ENCODE measurements around the gene MED13L.

Gene MED13L

GRCh38 chr12:116277467-116278278, at the start of gene MED13L:
MED13L (minus strand) TSS chr12:116277693; CDS start chr12:116277131, 562 bp downstream.
- peak within 1 kb of the TSS; percentile 93 for H3K27ac ChIP-seq (ENCODE audit: low read length)

GRCh38 chr12:116325336-116325664, 47.8 kb upstream of the MED13L start:
- ATAC-seq (ENCODE audit: insufficient read depth, low read depth) (peak; percentile 99), DNase-seq (peak; percentile 73)
- TF ChIP-seq CTCF (IDR thresholded peaks at IDR 0.05; ENCODE audit: borderline replicate concordance, extremely low read depth, low read length, poor library complexity, severe bottlenecking): no peak
- TF ChIP-seq EZH2 (IDR thresholded peaks at IDR 0.05; ENCODE audit: borderline replicate concordance, low read depth, low read length, severe bottlenecking): no peak
- Histone ChIP-seq H4K20me1 (ENCODE audit: insufficient read depth, low read length) (no peaks in the 10 kb centered on the region), H3K79me2 (ENCODE audit: insufficient read depth, low read length) (no peaks in the 10 kb centered on the region), H3K4me2 (ENCODE audit: insufficient read depth, low read length) (peak overlapping the region; percentile 45), H3K4me3 (ENCODE audit: low read depth in 1 of 2, low read length in 2 of 2) (no peak overlapping the region), H3K36me3 (ENCODE audit: insufficient read depth, low read length) (no peaks in the 10 kb centered on the region), H3K9me3 (ENCODE audit: insufficient read depth, low read length, severe bottlenecking) (no peaks in the 10 kb centered on the region), H3K27ac (ENCODE audit: low read length) (peak overlapping the region; percentile 84), H2AFZ (ENCODE audit: low read depth, low read length) (peak overlapping the region; percentile 44), H3K27me3 (ENCODE audit: insufficient read depth, low read length, poor library complexity) (no peaks in the 10 kb centered on the region), H3K9ac (ENCODE audit: low read depth, low read length) (peak overlapping the region; percentile 41), H3K4me1 (ENCODE audit: insufficient read depth, low read length) (peaks cover 17% of the 10 kb centered on the region)

More at GRCh38 chr12:116277467-116278278, at the start of gene MED13L:
- H3K79me2 ChIP-seq (ENCODE audit: insufficient read depth, low read length): peaks cover 44% of the 10 kb centered on the region
- peak; percentile 79 for ATAC-seq (ENCODE audit: insufficient read depth, low read depth)
- peak within 1 kb of the TSS; percentile 84 to 85 for H3K4me3 ChIP-seq (ENCODE audit: low read depth in 1 of 2, low read length in 2 of 2)
- H3K4me1 ChIP-seq (ENCODE audit: insufficient read depth, low read length): peaks cover 54% of the 10 kb centered on the region
- H2AFZ ChIP-seq (ENCODE audit: low read depth, low read length): peak within 1 kb of the TSS; percentile 80
- H3K9me3 ChIP-seq (ENCODE audit: insufficient read depth, low read length, severe bottlenecking): no peaks in the 10 kb centered on the region
- peak within 1 kb of the TSS; percentile 81 for H3K9ac ChIP-seq (ENCODE audit: low read depth, low read length)
- DNase-seq: peak; percentile 91
- peak; percentile 46 for TF ChIP-seq CTCF (IDR thresholded peaks at IDR 0.05; ENCODE audit: borderline replicate concordance, extremely low read depth, low read length, poor library complexity, severe bottlenecking)
- no peak for TF ChIP-seq EZH2 (IDR thresholded peaks at IDR 0.05; ENCODE audit: borderline replicate concordance, low read depth, low read length, severe bottlenecking)
- peaks cover 34% of the 10 kb centered on the region; the same call in 1 of the 2 replicates for H4K20me1 ChIP-seq (ENCODE audit: insufficient read depth, low read length)
- no peaks in the 10 kb centered on the region for H3K27me3 ChIP-seq (ENCODE audit: insufficient read depth, low read length, poor library complexity)
- peak within 1 kb of the TSS; percentile 78 for H3K4me2 ChIP-seq (ENCODE audit: insufficient read depth, low read length)
- H3K36me3 ChIP-seq (ENCODE audit: insufficient read depth, low read length): no peaks in the 10 kb centered on the region; the same call in 1 of the 2 replicates

GRCh38 chr12:116324654-116325335, 47.3 kb upstream of the MED13L start:
- Histone ChIP-seq H4K20me1 (ENCODE audit: insufficient read depth, low read length) (no peaks in the 10 kb centered on the region), H3K36me3 (ENCODE audit: insufficient read depth, low read length) (no peaks in the 10 kb centered on the region), H3K27me3 (ENCODE audit: insufficient read depth, low read length, poor library complexity) (no peaks in the 10 kb centered on the region), H3K9me3 (ENCODE audit: insufficient read depth, low read length, severe bottlenecking) (no peaks in the 10 kb centered on the region), H3K4me1 (ENCODE audit: insufficient read depth, low read length) (peaks cover 17% of the 10 kb centered on the region), H3K79me2 (ENCODE audit: insufficient read depth, low read length) (no peaks in the 10 kb centered on the region), H3K27ac (ENCODE audit: low read length) (peak overlapping the region; percentile 84), H3K4me3 (ENCODE audit: low read depth in 1 of 2, low read length in 2 of 2) (no peak overlapping the region), H2AFZ (ENCODE audit: low read depth, low read length) (peak overlapping the region; percentile 44), H3K9ac (ENCODE audit: low read depth, low read length) (peak overlapping the region; percentile 41), H3K4me2 (ENCODE audit: insufficient read depth, low read length) (peak overlapping the region; percentile 45)
- DNase-seq (no peak), ATAC-seq (ENCODE audit: insufficient read depth, low read depth) (peak; percentile 55)
- TF ChIP-seq EZH2 (IDR thresholded peaks at IDR 0.05; ENCODE audit: borderline replicate concordance, low read depth, low read length, severe bottlenecking): no peak
- TF ChIP-seq CTCF (IDR thresholded peaks at IDR 0.05; ENCODE audit: borderline replicate concordance, extremely low read depth, low read length, poor library complexity, severe bottlenecking): no peak

All from DND-41 (cell line).